A549 (cell line): Measurements from ENCODE around the gene TMSB15A.

Source experiments
- BHLHE40 ChIP-seq: IDR thresholded peaks from 2 replicates; pipeline ENCODE4 v1.6.1; 2012; ENCODE audit warnings: low read depth, low read length, inconsistent platforms
- CHD2 ChIP-seq: fragments of 150-350 bp; IDR thresholded peaks from 2 replicates; pipeline ENCODE4 v1.6.1; 2014; ENCODE audit warnings: low read length; ENCODE audit not compliant: partially characterized antibody
- CTCF ChIP-seq: fragments of >200 bp; sonication (Bioruptor Twin); formaldehyde crosslinking; IDR thresholded peaks from 3 replicates; pipeline ENCODE4 v1.5.1; 2016
- EHMT2 ChIP-seq: fragments of 200-600 bp; sonication (generic); IDR thresholded peaks from 2 replicates; pipeline ENCODE4 v1.6.1; 2016; ENCODE audit warnings: antibody characterized with exemption, low read depth, mild to moderate bottlenecking, moderate library complexity
- EP300 ChIP-seq, 2 experiments: fragments of >200 bp; sonication (Bioruptor Twin); formaldehyde crosslinking; IDR thresholded peaks; 2 replicates in 1 of 2; 3 replicates in 1 of 2; pipeline ENCODE4 v1.6.1; 2016 to 2017
- ESRRA ChIP-seq: fragments of 150-350 bp; IDR thresholded peaks from 2 replicates; pipeline ENCODE4 v1.6.1; 2014; ENCODE audit warnings: mild to moderate bottlenecking, low read length, borderline replicate concordance
- JUNB ChIP-seq: fragments of >200 bp; sonication (Bioruptor Twin); formaldehyde crosslinking; IDR thresholded peaks from 2 replicates; pipeline ENCODE4 v1.6.1; 2016
- MAX ChIP-seq: IDR thresholded peaks from 2 replicates; pipeline ENCODE4 v1.6.1; 2012
- NFE2L2 ChIP-seq: fragments of 150-350 bp; conservative IDR thresholded peaks from 2 replicates; pipeline ENCODE4 v1.6.1; 2014; ENCODE audit warnings: low read length
- POLR2A ChIP-seq: IDR thresholded peaks from 2 replicates; pipeline ENCODE4 v1.6.1; 2012; ENCODE audit warnings: mild to moderate bottlenecking, low read length
- RCOR1 ChIP-seq: fragments of 150-350 bp; IDR thresholded peaks from 2 replicates; pipeline ENCODE4 v1.6.1; 2014; ENCODE audit warnings: antibody characterized with exemption, low read length, low read depth

GRCh38 chrX:102514536-102514935 is 2.0 kb downstream of the TMSB15A start:
- no peak for TF ChIP-seq CHD2
- TF ChIP-seq EP300 (IDR thresholded peaks at IDR 0.05) = no peak
- no peak for TF ChIP-seq POLR2A
- no peak for TF ChIP-seq MAX
- TF ChIP-seq CTCF = no peak
- no peak for TF ChIP-seq JUNB
- no peak for TF ChIP-seq NFE2L2
- TF ChIP-seq BHLHE40 = no peak
- no peak for TF ChIP-seq ESRRA
- no peak for TF ChIP-seq EHMT2
- no peak for TF ChIP-seq RCOR1
